Small intestine (tissue), 7 donors: ENCODE data around the gene GALNS. TPM values are rescaled to one million over a fixed set of nuclear protein-coding genes. Genes with fewer than 3 reads are reported as not detected.
A peak's percentile ranks its signal among the peaks of the same experiment; 100 is the strongest.
"Not testable (repeated sequence)": the region's sequence is repeated elsewhere in the genome, so short reads cannot be mapped to it uniquely, and the experiment has no call there.

ENCODE experiments used
- DNase-seq, 2 donors: peaks; one replicate each; pipeline versions ENCODE4 v3.0.0 to v3.0.0-alpha.2; 2013
- FAIRE-seq: peaks from 2 replicates; lab custom pipeline; 2012; peaks lifted over from hg19 to GRCh38; lab: Jason Lieb, UNC
- H3K27ac ChIP-seq, 3 donors: one replicate each; pipeline ENCODE4 v1.5.1; 2013; ENCODE audit warnings: low read length in 2 of 3, mild to moderate bottlenecking in 2 of 3, control low read depth in 1 of 3, inconsistent platforms in 1 of 3, low read depth in 1 of 3, moderate library complexity in 1 of 3
- H3K27me3 ChIP-seq, 3 donors: one replicate each; pipeline ENCODE4 v1.6.1; 2013; ENCODE audit warnings: low read length in 3 of 3, inconsistent platforms in 1 of 3; ENCODE audit not compliant: control insufficient read depth in 3 of 3, insufficient read depth in 3 of 3
- H3K36me3 ChIP-seq, 3 donors: one replicate each; pipeline ENCODE4 v1.6.1; 2013; ENCODE audit warnings: low read length in 3 of 3, inconsistent platforms in 1 of 3, low read depth in 1 of 3, mild to moderate bottlenecking in 1 of 3, moderate library complexity in 1 of 3; ENCODE audit not compliant: control insufficient read depth in 3 of 3, insufficient read depth in 2 of 3
- H3K4me1 ChIP-seq, 3 donors: one replicate each; pipeline ENCODE4 v1.6.1; 2013; ENCODE audit warnings: low read length in 2 of 3, inconsistent platforms in 1 of 3, low read depth in 1 of 3, mild to moderate bottlenecking in 1 of 3, moderate library complexity in 1 of 3; ENCODE audit not compliant: control insufficient read depth in 3 of 3, insufficient read depth in 2 of 3
- H3K4me3 ChIP-seq, 3 donors: one replicate each; pipeline ENCODE4 v1.5.1; 2013; ENCODE audit warnings: low read length in 3 of 3, control low read depth in 1 of 3, inconsistent platforms in 1 of 3, low read depth in 1 of 3, mild to moderate bottlenecking in 1 of 3, moderate library complexity in 1 of 3
- H3K9me3 ChIP-seq, 2 donors: one replicate each; pipeline ENCODE4 v1.6.1; 2013; ENCODE audit warnings: low read depth in 1 of 2, low read length in 1 of 2; ENCODE audit not compliant: control insufficient read depth in 2 of 2, insufficient read depth in 1 of 2
- WGBS, 3 donors: extraction: QIAGEN DNeasy Blood & Tissue Kit; methylation state at CpG; one replicate each; pipeline ENCODE4 v1.1.7; 2013; 5-methylcytosine and 5-hydroxymethylcytosine counted together
- polyA plus RNA-seq, 4 donors: library from polyadenylated mRNA; stranded (reverse) in 3 of 4; unstranded in 1 of 4; fragments of 200-250 nt in 3 of 4; fragments of 120-200 nt in 1 of 4; gene quantifications; one replicate each; pipeline versions ENCODE4 v1.2.1 to v1.2.3, GENCODE V29; 2013
- donor health status: healthy with polysubstance abuse.
- donor health status: control.
- donor health status: control.
- donor health status: Bipolar disorder and iron deficiency.
- donor health status: healthy.

GALNS gene
- polyA plus RNA-seq, 4 donors: 28.3 to 35.4 (median 32.7) TPM

GRCh38 chr16:88774544-88775393, 82.0 kb downstream of the GALNS start:
- FAIRE-seq (no peak), DNase-seq (no peak)
- Histone ChIP-seq H3K27ac (peak overlapping the region in 1 of 3 donors; percentile 56), H3K36me3 (peaks cover 0 to 39% (median 0%) of the 10 kb centered on the region in 3 donors), H3K4me3 (no peak overlapping the region), H3K27me3 (no peaks in the 10 kb centered on the region), H3K9me3 (no peaks in the 10 kb centered on the region), H3K4me1 (peaks cover 5 to 48% (median 15%) of the 10 kb centered on the region in 3 donors)
- 92 to 95% (median 94%) methylated on average over 32 of the region's 32 CpGs for WGBS, 3 donors

- 67 to 74% (median 73%) methylated on average over 11 to 12 of the region's 12 CpGs for WGBS, 3 donors
- H3K36me3 ChIP-seq: peaks cover 0 to 40% (median 0%) of the 10 kb centered on the region in 3 donors
- no peaks in the 10 kb centered on the region for H3K27me3 ChIP-seq
- H3K27ac ChIP-seq: peak overlapping the region in 1 of 3 donors; percentile 56
- H3K9me3 ChIP-seq: no peaks in the 10 kb centered on the region
- FAIRE-seq (no peak), DNase-seq (peak in 1 of 2 donors; percentile 92)
- no peak overlapping the region for H3K4me3 ChIP-seq
- H3K4me1 ChIP-seq: peaks cover 5 to 51% (median 12%) of the 10 kb centered on the region in 3 donors
These were observed 82.9 kb downstream of the GALNS start for GRCh38 chr16:88773812-88774291.

GRCh38 chr16:88772871-88773811, 83.6 kb downstream of the GALNS start:
- Histone ChIP-seq H3K4me1 (peaks cover 5 to 58% (median 12%) of the 10 kb centered on the region in 3 donors), H3K4me3 (no peak overlapping the region), H3K27me3 (no peaks in the 10 kb centered on the region), H3K27ac (peak overlapping the region in 1 of 3 donors; percentile 48), H3K36me3 (peaks cover 0 to 41% (median 0%) of the 10 kb centered on the region in 3 donors), H3K9me3 (no peaks in the 10 kb centered on the region)
- FAIRE-seq (no peak), DNase-seq (no peak)
- 58 to 79% (median 73%) methylated on average over 23 to 29 of the region's 29 CpGs for WGBS, 3 donors

- 93 to 99% (median 96%) methylated on average over 11 to 17 of the region's 23 CpGs for WGBS, 3 donors
- H3K4me3 ChIP-seq, H3K9me3 ChIP-seq, H3K27ac ChIP-seq, H3K27me3 ChIP-seq, FAIRE-seq, DNase-seq: not testable (repeated sequence)
- H3K4me1 ChIP-seq: peaks cover 5 to 62% (median 12%) of the 10 kb centered on the region in 3 donors
- H3K36me3 ChIP-seq: peaks cover 0 to 32% (median 0%) of the 10 kb centered on the region in 3 donors
These were observed 85.0 kb downstream of the GALNS start for GRCh38 chr16:88771781-88772180.

- Histone ChIP-seq H3K4me1 (peaks cover 5 to 62% (median 12%) of the 10 kb centered on the region in 3 donors), H3K27me3 (no peaks in the 10 kb centered on the region), H3K27ac (peak overlapping the region in 2 of 3 donors; percentile 59 to 86), H3K36me3 (peaks cover 0 to 30% (median 0%) of the 10 kb centered on the region in 3 donors), H3K9me3 (no peaks in the 10 kb centered on the region), H3K4me3 (peak overlapping the region in 1 of 3 donors; percentile 39)
- no peak for DNase-seq
- no peak for FAIRE-seq
- 71 to 84% (median 76%) methylated on average over 11 to 19 of the region's 19 CpGs for WGBS, 3 donors
These were observed 85.4 kb downstream of the GALNS start for GRCh38 chr16:88771294-88771772.

- DNase-seq: peak; percentile 69 to 91
- Histone ChIP-seq H3K4me1 (peaks cover 5 to 62% (median 12%) of the 10 kb centered on the region in 3 donors), H3K4me3 (peak overlapping the region in 2 of 3 donors; percentile 13 to 39), H3K27me3 (no peaks in the 10 kb centered on the region), H3K9me3 (no peaks in the 10 kb centered on the region), H3K36me3 (peaks cover 0 to 32% (median 0%) of the 10 kb centered on the region in 3 donors), H3K27ac (peak overlapping the region in 2 of 3 donors; percentile 59 to 86)
- WGBS, 3 donors: 13 to 35% (median 23%) methylated on average over 36 to 41 of the region's 41 CpGs
- FAIRE-seq: no peak
These were observed 86.1 kb downstream of the GALNS start for GRCh38 chr16:88770461-88771293.

- no peak for FAIRE-seq
- H3K36me3 ChIP-seq: peaks cover 0 to 33% (median 0%) of the 10 kb centered on the region in 3 donors
- peak overlapping the region in 2 of 3 donors; percentile 59 to 86 for H3K27ac ChIP-seq
- 36 to 62% (median 39%) methylated on average over 26 to 30 of the region's 30 CpGs for WGBS, 3 donors
- peaks cover 5 to 62% (median 12%) of the 10 kb centered on the region in 3 donors for H3K4me1 ChIP-seq
- DNase-seq: peak; percentile 48 to 86
- H3K9me3 ChIP-seq: no peaks in the 10 kb centered on the region
- H3K27me3 ChIP-seq: no peaks in the 10 kb centered on the region
- H3K4me3 ChIP-seq: peak overlapping the region in 1 of 3 donors; percentile 39
These were observed 86.9 kb downstream of the GALNS start for GRCh38 chr16:88769617-88770460.
